Progenitor cell of endocrine pancreas (in vitro differentiated cells): ENCODE results near the gene RPS5. TPM values are rescaled to one million over a fixed set of nuclear protein-coding genes. Genes with fewer than 3 reads are reported as not detected.

Experiments
- DNase-seq: peaks from one replicate; pipeline ENCODE4 v3.0.0; 2021; ENCODE audit warnings: low spot score; ENCODE audit not compliant: unreplicated experiment
- H3K27ac Mint-ChIP-seq: 2 replicates; pipeline ENCODE4 v1.8.0; 2021; ENCODE audit warnings: mild to moderate bottlenecking, moderate library complexity, mixed read lengths
- H3K27me3 Mint-ChIP-seq: 2 replicates; pipeline ENCODE4 v1.8.0; 2021; ENCODE audit warnings: mixed read lengths
- H3K36me3 Mint-ChIP-seq: 2 replicates; pipeline ENCODE4 v1.8.0; 2022; ENCODE audit warnings: mixed read lengths; ENCODE audit not compliant: insufficient read depth
- H3K4me1 Mint-ChIP-seq: 2 replicates; pipeline ENCODE4 v1.8.0; 2021; ENCODE audit warnings: low read depth, mixed read lengths
- H3K4me3 Mint-ChIP-seq: 2 replicates; pipeline ENCODE4 v1.8.0; 2021; ENCODE audit warnings: low read depth, mild to moderate bottlenecking, moderate library complexity, mixed read lengths
- H3K9me3 Mint-ChIP-seq: 2 replicates; pipeline ENCODE4 v1.8.0; 2021; ENCODE audit warnings: low read depth, mixed read lengths
- CTCF ChIP-seq: fragments of 200-600 bp; sonication (generic); IDR thresholded peaks from one replicate; pipeline ENCODE4 v1.5.0; 2021; ENCODE audit warnings: antibody characterized with exemption, mild to moderate bottlenecking; ENCODE audit not compliant: unreplicated experiment
- total RNA-seq: library from RNA; stranded (reverse); gene quantifications from 2 replicates; pipeline ENCODE4 v1.2.1, GENCODE V29; 2021

Gene RPS5
- total RNA-seq, 1 donor from 2014 or later = 1,006 TPM

DNA sequence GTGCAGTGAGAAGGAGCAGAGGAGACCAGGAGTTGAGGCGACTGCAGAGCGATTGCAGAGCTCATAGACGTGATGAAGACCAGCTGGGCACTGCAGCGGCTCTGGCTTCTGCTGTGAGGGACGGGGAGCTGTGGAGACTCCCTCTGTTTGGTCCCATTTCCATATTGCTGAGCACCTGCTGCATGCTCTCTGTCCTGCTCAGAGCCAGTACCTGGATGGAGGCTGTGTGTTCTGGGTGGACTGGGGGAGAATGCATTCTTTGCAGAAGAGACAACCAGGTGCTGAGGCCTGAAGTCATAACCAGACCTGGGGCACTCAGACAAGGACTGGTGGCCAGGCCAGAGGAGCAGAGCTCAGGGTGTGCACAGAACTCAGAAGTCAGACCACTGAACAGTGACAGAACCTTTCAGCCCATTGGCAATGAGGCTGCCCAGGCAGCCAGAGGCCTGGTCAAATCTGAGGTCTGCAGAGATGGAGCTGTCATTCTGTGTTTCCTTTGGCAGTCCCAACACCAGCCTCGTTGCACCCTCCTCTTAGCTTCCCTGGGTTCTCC, 32.5 kb upstream of the RPS5 start:
- no peak for TF ChIP-seq CTCF
- H3K4me1 Mint-ChIP-seq = peaks cover 2% of the 10 kb centered on the region
- no peak for DNase-seq
- H3K27ac Mint-ChIP-seq = no peak overlapping the region
- peaks cover 2% of the 10 kb centered on the region for H3K27me3 Mint-ChIP-seq
- peaks cover 3% of the 10 kb centered on the region for H3K36me3 Mint-ChIP-seq
- H3K4me3 Mint-ChIP-seq = no peak overlapping the region
- H3K9me3 Mint-ChIP-seq = no peaks in the 10 kb centered on the region

- Mint-ChIP-seq H3K4me3 (no peak overlapping the region), H3K9me3 (no peaks in the 10 kb centered on the region), H3K36me3 (peaks cover 2% of the 10 kb centered on the region), H3K4me1 (peaks cover 2% of the 10 kb centered on the region), H3K27me3 (no peaks in the 10 kb centered on the region), H3K27ac (no peak overlapping the region)
- no peak for TF ChIP-seq CTCF
- no peak for DNase-seq
These were observed 31.8 kb upstream of the RPS5 start for GRCh38 chr19:58355215-58355796.

GRCh38 chr19:58355908-58356765, 30.9 kb upstream of the RPS5 start:
- Mint-ChIP-seq H3K36me3 (no peaks in the 10 kb centered on the region), H3K4me3 (no peak overlapping the region), H3K9me3 (no peaks in the 10 kb centered on the region), H3K27ac (no peak overlapping the region), H3K4me1 (peaks cover 2% of the 10 kb centered on the region), H3K27me3 (no peaks in the 10 kb centered on the region)
- no peak for TF ChIP-seq CTCF
- no peak for DNase-seq

- no peaks in the 10 kb centered on the region for H3K36me3 Mint-ChIP-seq
- peaks cover 7% of the 10 kb centered on the region for H3K4me1 Mint-ChIP-seq
- no peaks in the 10 kb centered on the region for H3K9me3 Mint-ChIP-seq
- no peak for DNase-seq
- no peaks in the 10 kb centered on the region for H3K27me3 Mint-ChIP-seq
- H3K27ac Mint-ChIP-seq = no peak overlapping the region
- TF ChIP-seq CTCF = no peak
- H3K4me3 Mint-ChIP-seq = no peak overlapping the region
These were observed 30.1 kb upstream of the RPS5 start for GRCh38 chr19:58356766-58357480.
